ENCODE measurements around the gene MXI1.
A peak's percentile ranks its signal among the peaks of the same experiment; 100 is the strongest.
"Not testable (repeated sequence)": the region's sequence is repeated elsewhere in the genome, so short reads cannot be mapped to it uniquely, and the experiment has no call there.

Gene MXI1

DNA sequence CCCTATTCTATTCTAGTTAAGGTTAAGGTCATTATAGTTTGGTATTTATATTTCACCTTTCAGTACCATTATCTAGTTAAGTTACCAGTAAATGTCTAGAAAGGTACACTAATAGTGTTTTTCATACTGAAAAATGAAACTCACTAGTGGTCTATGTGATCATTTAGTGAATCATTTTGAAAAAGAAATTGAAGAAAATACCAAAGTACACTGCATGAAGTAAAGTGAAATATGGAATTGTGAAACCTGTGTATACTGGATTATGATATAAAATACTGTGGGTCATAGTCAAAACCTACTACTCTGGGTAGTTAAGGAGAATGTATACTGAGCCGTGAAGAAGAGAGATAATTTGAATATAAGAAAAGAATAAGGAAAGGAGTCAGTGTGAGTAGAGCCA, 44.0 kb downstream of the MXI1 start:
- DNase-seq, H3K27me3 Mint-ChIP-seq, H3K9me3 Mint-ChIP-seq: not testable (repeated sequence)
- Mint-ChIP-seq H3K4me1 (peaks cover 12 to 24% of the 10 kb centered on the region in 2 donors), H3K27ac (peak overlapping the region; percentile 26), H3K36me3 (peaks cover 17 to 22% of the 10 kb centered on the region in 2 donors), H3K4me3 (peak overlapping the region in 1 of 2 donors; percentile 5)
- ATAC-seq (replicated peaks), result peak; percentile 82 to 86

DNA sequence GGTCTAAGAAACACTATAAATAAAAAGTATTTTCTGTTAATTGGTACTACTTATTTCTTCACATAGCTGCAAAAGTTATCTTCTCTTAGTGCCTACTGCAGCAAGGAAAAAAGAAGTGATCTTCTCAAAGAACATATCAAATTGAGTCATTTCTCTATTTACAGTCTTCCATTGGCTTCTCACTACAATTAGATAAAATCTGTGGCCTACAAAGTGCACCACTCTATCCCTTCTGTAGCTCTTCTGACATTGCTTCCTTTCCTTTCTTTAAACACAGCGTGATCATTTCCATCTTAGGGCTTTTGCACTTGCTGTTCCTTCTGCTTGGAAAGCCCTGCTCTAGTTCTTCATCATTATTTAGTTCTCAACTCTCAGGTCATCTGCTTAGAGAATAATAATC, 44.7 kb downstream of the MXI1 start:
- no peak for DNase-seq
- H3K27ac Mint-ChIP-seq, result no peak overlapping the region
- peaks cover 15 to 18% of the 10 kb centered on the region in 2 donors for H3K36me3 Mint-ChIP-seq
- peaks cover 0 to 2% of the 10 kb centered on the region in 2 donors for H3K9me3 Mint-ChIP-seq
- no peak overlapping the region for H3K4me3 Mint-ChIP-seq
- ATAC-seq (replicated peaks), result no peak
- H3K27me3 Mint-ChIP-seq, result no peaks in the 10 kb centered on the region
- H3K4me1 Mint-ChIP-seq, result peaks cover 12 to 24% of the 10 kb centered on the region in 2 donors

DNA sequence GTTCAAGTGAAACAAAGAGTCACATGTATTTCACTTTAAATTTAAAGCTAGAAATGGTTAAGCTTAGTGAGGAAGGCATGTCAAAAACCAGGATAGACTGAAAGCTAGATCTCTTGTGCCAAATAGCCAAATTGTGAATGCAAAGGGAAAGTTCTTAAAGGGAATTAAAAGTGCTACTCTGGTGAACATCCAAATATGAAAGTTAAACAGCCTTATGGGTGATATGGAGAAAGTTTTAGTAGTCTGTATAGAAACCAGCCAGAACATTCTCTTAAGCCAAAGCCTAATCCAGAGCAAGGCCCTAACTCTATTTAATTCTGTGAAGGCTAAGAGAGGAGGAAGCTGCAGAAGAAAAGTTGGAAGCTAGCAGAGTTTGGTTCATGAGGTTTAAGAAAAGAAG, 47.1 kb downstream of the MXI1 start:
- H3K4me1 Mint-ChIP-seq, result peaks cover 12 to 24% of the 10 kb centered on the region in 2 donors
- no peak overlapping the region for H3K27ac Mint-ChIP-seq
- H3K27me3 Mint-ChIP-seq, result no peaks in the 10 kb centered on the region
- no peak for DNase-seq
- ATAC-seq (replicated peaks), result no peak
- peak overlapping the region in 1 of 2 donors; percentile 37 for H3K4me3 Mint-ChIP-seq
- peaks cover 0 to 2% of the 10 kb centered on the region in 2 donors for H3K9me3 Mint-ChIP-seq
- H3K36me3 Mint-ChIP-seq, result peaks cover 9 to 14% of the 10 kb centered on the region in 2 donors

DNA sequence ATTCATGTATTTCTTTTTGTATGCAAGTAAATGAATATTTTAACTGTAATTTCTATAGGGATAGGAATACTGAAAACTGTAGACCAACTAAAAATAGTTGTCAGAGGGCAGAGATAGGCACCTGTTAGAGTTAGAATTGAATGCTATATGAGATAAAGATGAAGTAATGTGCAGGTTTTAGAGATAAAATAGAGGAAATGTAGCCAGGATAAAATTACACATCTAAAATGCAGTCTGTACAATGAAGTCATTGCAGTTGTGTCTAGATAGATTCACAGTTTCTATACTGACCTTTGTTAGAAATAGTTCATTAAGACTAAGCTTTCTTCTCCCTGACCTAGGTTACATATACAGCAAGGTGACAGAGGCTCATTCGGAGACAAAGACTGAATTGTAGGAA, 51.1 kb downstream of the MXI1 start:
- no peaks in the 10 kb centered on the region for H3K27me3 Mint-ChIP-seq
- no peak overlapping the region for H3K27ac Mint-ChIP-seq
- ATAC-seq (replicated peaks) (no peak), DNase-seq (no peak)
- peaks cover 9 to 14% of the 10 kb centered on the region in 2 donors for H3K36me3 Mint-ChIP-seq
- no peak overlapping the region for H3K4me3 Mint-ChIP-seq
- H3K4me1 Mint-ChIP-seq, result peaks cover 3 to 16% of the 10 kb centered on the region in 2 donors
- H3K9me3 Mint-ChIP-seq, result peaks cover 0 to 2% of the 10 kb centered on the region in 2 donors

DNA sequence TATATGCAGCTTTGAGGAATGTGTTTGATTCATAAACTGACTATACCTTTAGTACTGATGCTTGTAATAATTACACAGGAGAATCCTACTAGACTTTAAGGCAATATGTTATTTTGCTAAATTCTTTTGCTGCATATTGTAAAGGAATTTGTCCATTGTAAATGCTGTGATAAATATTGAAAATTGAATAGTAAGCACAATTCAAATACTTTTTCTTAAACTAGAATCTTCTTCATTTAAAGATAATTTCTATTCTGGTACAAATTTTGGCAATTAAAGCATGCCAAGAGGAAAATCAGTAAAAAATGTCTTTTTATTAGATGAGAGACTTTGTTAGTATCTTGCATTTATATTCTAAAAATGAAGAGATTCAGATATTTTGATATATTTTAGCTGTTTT, 51.9 kb downstream of the MXI1 start:
- DNase-seq, result no peak
- H3K9me3 Mint-ChIP-seq, result peaks cover 0 to 2% of the 10 kb centered on the region in 2 donors
- H3K36me3 Mint-ChIP-seq, result peaks cover 12 to 14% of the 10 kb centered on the region in 2 donors
- no peaks in the 10 kb centered on the region for H3K27me3 Mint-ChIP-seq
- ATAC-seq (replicated peaks), result no peak
- no peak overlapping the region for H3K27ac Mint-ChIP-seq
- peaks cover 3 to 13% of the 10 kb centered on the region in 2 donors for H3K4me1 Mint-ChIP-seq
- no peak overlapping the region for H3K4me3 Mint-ChIP-seq

DNA sequence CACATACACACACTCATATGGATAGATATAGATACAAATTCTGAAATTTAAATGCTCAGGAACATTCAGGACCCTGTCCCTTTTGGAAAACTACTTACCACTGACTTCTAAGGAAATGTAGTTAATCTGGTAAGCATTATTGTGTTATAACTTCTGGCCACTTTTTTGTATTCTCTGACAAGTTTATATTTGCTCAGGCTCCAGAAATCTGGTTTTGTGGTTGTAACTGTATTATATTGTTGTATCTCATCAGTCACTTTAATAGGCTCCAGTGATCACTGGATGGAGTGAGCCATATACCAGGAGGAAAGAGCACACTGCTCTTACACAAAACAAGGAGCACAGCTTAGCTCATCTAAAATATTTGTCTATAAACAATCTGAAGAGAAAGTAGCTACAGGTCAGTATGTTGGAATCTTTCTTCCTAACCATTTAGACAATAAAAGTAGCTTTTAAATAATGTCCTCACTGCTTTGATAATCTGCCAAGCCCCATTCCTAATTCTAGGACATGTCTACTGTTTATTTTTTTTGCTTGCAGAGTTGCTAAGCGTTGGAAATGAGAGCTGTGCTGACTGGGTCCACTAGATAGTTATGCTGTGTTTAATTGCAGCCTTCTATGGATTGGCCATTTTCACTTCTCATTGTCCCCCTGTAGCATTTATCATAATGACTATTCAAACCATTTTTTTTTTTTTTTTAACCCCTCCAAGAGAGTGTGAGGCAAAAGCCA, 53.5 kb downstream of the MXI1 start:
- H3K4me3 Mint-ChIP-seq, result no peak overlapping the region
- H3K4me1 Mint-ChIP-seq, result peaks cover 0 to 8% of the 10 kb centered on the region in 2 donors
- no peaks in the 10 kb centered on the region for H3K27me3 Mint-ChIP-seq
- DNase-seq (no peak), ATAC-seq (replicated peaks) (peak; percentile 90 to 93)
- peaks cover 3 to 5% of the 10 kb centered on the region in 2 donors for H3K36me3 Mint-ChIP-seq
- no peak overlapping the region for H3K27ac Mint-ChIP-seq
- H3K9me3 Mint-ChIP-seq, result peaks cover 0 to under 1% of the 10 kb centered on the region in 2 donors

DNA sequence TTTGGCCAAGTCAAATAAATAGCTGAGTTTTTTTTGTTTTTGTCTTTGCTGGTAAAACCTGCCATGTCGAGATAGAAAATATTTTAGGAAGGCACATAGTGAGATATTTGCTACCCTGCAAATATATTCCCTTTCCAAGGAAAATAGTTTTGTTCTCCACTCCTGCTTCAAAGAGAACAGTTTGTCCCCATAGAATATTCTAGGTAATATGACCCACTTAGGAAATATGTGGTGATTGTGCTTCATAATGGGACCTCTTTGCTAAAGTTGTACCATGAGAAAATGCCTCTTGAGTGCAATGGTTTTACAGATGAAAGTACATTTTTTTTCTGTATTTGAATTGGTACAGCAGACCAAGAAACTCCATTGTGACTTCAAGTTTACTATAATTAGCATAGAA, 55.8 kb downstream of the MXI1 start:
- H3K27me3 Mint-ChIP-seq, result no peaks in the 10 kb centered on the region
- no peaks in the 10 kb centered on the region for H3K9me3 Mint-ChIP-seq
- no peak overlapping the region for H3K27ac Mint-ChIP-seq
- DNase-seq, result no peak
- peaks cover 0 to 3% of the 10 kb centered on the region in 2 donors for H3K36me3 Mint-ChIP-seq
- ATAC-seq (replicated peaks), result no peak
- peaks cover 0 to 12% of the 10 kb centered on the region in 2 donors for H3K4me1 Mint-ChIP-seq
- H3K4me3 Mint-ChIP-seq, result no peak overlapping the region

DNA sequence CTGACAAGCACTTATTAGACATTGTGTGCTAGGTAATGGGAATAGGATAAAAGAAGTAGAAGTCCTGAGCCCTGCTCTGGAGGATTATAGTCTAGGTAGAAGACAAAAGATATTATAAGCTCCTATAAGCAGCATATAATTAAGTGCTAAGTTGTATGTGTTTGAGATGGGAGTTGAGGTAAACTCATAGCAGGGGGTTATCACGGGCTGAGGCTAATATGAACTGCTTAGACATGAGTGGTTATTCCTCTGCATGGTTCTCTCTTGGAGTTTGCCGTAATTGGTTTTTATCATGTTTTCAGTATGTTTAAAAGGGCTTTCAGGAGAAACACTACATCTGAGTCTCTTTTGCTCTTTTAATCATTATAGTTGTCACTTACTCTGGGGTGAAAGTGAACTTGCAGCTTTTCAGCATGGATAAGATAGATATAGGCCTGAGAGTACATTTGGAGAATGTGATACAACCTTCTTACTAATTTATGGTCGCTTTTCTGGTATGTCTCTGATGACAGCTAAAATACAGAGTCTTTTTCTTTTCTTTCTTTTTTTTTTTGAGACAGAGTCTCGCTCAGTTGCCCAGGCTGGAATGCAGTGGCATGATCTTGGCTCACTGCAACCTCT, 58.3 kb downstream of the MXI1 start:
- DNase-seq (no peak), ATAC-seq (replicated peaks) (no peak)
- Mint-ChIP-seq H3K9me3 (no peaks in the 10 kb centered on the region), H3K27ac (no peak overlapping the region), H3K4me3 (no peak overlapping the region), H3K4me1 (peaks cover 12 to 30% of the 10 kb centered on the region in 2 donors), H3K27me3 (no peaks in the 10 kb centered on the region), H3K36me3 (peaks cover 0 to 3% of the 10 kb centered on the region in 2 donors)

DNA sequence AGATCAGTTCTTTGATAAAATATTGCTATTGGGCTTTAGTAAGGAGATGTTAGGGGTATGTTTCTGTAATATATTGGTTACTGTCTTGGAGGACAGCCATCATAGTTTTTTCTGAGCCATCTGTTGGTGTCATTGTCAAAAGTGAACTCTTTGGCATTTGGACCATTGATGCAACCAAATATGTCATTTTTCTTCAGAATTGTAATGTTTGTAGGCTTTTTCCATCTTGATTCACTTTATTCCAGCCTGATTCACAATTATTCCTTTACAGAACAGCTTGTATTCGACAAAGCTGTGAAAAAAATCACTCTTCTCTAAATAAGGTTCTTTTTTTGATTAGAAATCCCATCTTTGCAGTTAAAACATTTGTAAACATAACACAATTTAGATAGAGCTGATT, 59.9 kb downstream of the MXI1 start:
- H3K4me3 Mint-ChIP-seq, result no peak overlapping the region
- H3K36me3 Mint-ChIP-seq, result peaks cover 0 to 3% of the 10 kb centered on the region in 2 donors
- H3K9me3 Mint-ChIP-seq, result no peaks in the 10 kb centered on the region
- H3K27ac Mint-ChIP-seq, result no peak overlapping the region
- peaks cover 12 to 21% of the 10 kb centered on the region in 2 donors for H3K4me1 Mint-ChIP-seq
- DNase-seq, result no peak
- no peaks in the 10 kb centered on the region for H3K27me3 Mint-ChIP-seq
- ATAC-seq (replicated peaks), result no peak

DNA sequence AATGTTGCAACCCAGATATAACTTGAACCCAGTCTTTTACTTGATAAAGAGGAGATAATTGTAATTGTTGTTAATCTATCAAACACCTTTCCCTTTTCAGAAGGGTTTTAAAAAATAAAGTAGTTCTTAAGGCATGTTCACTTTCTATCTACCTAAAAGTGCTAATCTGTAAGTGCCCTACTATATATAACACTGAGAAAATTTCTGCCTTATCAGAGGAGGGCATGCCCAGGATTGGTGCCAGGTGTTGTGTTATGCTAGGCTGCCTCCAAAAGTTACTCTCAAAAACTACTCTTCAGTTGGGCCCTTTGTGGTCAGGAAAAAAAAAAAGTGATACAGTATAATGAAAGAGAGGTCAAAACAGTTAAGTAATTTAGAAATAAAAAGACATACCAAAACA, 61.0 kb downstream of the MXI1 start:
- H3K27me3 Mint-ChIP-seq, result no peaks in the 10 kb centered on the region
- H3K4me1 Mint-ChIP-seq, result peaks cover 14 to 25% of the 10 kb centered on the region in 2 donors
- H3K27ac Mint-ChIP-seq, result no peak overlapping the region
- H3K9me3 Mint-ChIP-seq, result no peaks in the 10 kb centered on the region
- DNase-seq, result no peak
- peaks cover 0 to 3% of the 10 kb centered on the region in 2 donors for H3K36me3 Mint-ChIP-seq
- peak; percentile 44 to 58 for ATAC-seq (replicated peaks)
- no peak overlapping the region for H3K4me3 Mint-ChIP-seq

DNA sequence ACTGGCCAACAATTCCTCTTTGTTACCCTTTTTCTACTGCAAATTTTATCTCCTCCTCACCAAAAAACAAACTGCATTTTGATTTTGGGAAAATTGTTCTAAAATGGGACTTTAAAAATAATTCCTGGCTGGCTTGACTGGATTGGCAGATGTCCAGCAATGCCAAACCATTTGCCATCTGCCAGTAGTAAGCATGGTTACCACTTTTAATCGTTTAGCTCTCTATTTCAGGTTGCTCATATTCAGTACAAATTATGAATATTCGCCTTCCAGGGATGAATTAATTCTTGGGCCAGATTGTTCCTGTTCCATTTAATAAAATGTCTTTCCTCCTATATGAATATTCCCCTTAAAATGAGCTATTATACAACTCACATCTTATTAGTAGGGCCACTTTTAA, 61.6 kb downstream of the MXI1 start:
- Mint-ChIP-seq H3K27me3 (no peaks in the 10 kb centered on the region), H3K4me1 (peaks cover 19 to 30% of the 10 kb centered on the region in 2 donors), H3K27ac (peak overlapping the region; percentile 78), H3K4me3 (peak overlapping the region; percentile 80 to 82), H3K9me3 (no peaks in the 10 kb centered on the region), H3K36me3 (peaks cover 0 to under 1% of the 10 kb centered on the region in 2 donors)
- no peak for DNase-seq
- ATAC-seq (replicated peaks), result no peak

DNA sequence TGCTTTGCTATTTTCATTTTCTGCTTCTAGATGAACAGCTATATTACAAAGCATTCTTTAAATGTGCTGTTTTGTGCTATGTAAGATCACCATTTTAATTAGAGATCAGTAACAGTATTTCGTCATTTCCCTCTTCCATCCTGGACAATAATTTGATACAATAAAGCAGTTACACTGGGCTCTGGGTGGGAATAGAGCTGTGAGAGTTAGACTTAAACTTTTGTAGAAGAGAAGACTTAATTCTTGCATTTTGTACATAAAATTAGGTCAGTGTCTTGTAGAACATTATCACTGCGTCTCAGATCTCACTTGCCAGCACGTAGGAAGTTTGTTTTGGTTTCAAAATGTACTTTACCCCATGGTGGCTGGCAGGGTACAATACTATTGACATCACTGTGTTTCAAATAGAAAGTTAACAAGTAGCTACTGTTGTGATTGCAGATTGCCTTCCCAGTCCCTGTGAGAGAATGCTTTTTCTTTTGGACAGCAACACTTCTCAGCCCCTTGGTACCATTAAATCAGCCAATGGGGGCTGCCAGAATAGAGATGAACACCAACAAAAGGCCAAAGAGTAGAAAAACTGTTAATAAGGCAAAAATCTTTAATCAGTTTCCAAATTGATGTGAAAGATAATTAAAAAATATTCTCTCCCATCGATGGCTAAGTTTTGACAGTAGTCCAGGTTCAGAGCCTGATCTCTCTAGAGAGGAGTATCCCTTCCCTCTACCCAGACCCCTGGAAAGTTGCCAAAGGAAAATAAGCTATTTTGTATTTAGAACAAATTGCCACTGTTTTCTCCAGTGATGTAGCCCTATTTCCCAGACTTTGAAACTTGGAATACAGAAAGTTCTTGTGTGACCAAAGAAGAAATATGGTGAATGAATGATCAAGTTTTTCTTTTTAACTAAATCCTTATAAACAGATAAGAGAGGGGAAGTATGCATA, 62.2 kb downstream of the MXI1 start:
- Mint-ChIP-seq H3K27ac (peak overlapping the region; percentile 78), H3K9me3 (no peaks in the 10 kb centered on the region), H3K36me3 (no peaks in the 10 kb centered on the region), H3K4me1 (peaks cover 20 to 37% of the 10 kb centered on the region in 2 donors), H3K4me3 (peak overlapping the region; percentile 80 to 82), H3K27me3 (no peaks in the 10 kb centered on the region)
- ATAC-seq (replicated peaks) (peak; percentile 74 to 79), DNase-seq (no peak)

DNA sequence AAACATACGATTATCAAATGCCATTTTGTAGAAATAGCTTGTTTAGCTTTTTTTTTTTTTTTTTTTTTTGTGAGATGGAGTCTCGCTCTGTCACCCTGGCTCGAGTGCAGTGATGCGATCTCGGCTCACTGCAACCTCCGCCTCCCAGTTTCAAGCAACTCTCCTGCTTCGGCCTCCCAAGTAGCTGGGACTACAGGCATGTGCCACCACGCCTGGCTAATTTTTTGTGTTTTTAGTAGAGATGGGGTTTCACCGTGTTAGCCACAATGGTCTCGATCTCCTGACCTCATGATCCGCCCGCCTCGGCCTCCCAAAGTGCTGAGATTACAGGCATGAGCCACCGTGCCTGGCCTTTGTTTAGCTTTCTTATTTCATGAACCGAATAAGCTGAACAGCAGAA, 65.6 kb downstream of the MXI1 start:
- not testable (repeated sequence) for H3K9me3 Mint-ChIP-seq

DNA sequence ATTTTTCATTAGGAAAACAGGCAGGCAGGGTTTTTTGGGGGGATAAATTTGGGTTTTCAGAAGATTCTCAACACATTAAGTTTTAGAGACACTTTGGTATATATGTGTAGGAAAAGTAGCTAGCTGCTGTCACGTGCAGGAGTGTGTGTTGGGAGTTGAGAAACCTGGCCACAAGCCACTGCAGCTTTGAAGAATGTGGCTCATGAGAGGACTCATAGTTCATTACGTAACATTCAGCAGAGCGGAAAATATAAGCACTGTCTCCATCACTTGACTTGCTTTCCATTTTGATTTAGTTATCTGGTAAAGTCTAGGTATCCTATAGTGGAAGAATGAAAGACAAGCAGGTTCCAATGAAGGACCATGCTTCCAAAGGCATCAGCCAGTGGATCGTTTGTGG, 66.1 kb downstream of the MXI1 start:
- H3K9me3 Mint-ChIP-seq, result no peaks in the 10 kb centered on the region
- no peaks in the 10 kb centered on the region for H3K36me3 Mint-ChIP-seq
- H3K4me1 Mint-ChIP-seq, result peaks cover 25 to 44% of the 10 kb centered on the region in 2 donors
- H3K27ac Mint-ChIP-seq, result peak overlapping the region; percentile 52
- H3K27me3 Mint-ChIP-seq, result no peaks in the 10 kb centered on the region
- no peak for ATAC-seq (replicated peaks)
- no peak for DNase-seq
- no peak overlapping the region for H3K4me3 Mint-ChIP-seq

More for the DNA sequence above, 65.6 kb downstream of the MXI1 start:
- not testable (repeated sequence) for DNase-seq; H3K27ac Mint-ChIP-seq; H3K4me3 Mint-ChIP-seq; H3K36me3 Mint-ChIP-seq; H3K27me3 Mint-ChIP-seq; ATAC-seq (replicated peaks)
- peaks cover 22 to 44% of the 10 kb centered on the region in 2 donors for H3K4me1 Mint-ChIP-seq

Data from stimulated activated naive B cell treated with anti-CD40 and anti-IgM and Interleukin-4, amounts not matched to agents 10 μg/mL and 1 μg/mL and 100 μg/mL, for 72 hours (primary cell).